ENCODE measurements around the gene USP30. TPM values are rescaled to one million over a fixed set of nuclear protein-coding genes. Genes with fewer than 3 reads are reported as not detected.

USP30 gene
- total RNA-seq, 1 experiment from 2014 or later, result 12.4 TPM

- TF ChIP-seq EZH2 (IDR thresholded peaks at IDR 0.05; ENCODE audit: borderline replicate concordance, low read depth, low read length, poor library complexity, severe bottlenecking), result no peak
- TF ChIP-seq, protein P1, sequence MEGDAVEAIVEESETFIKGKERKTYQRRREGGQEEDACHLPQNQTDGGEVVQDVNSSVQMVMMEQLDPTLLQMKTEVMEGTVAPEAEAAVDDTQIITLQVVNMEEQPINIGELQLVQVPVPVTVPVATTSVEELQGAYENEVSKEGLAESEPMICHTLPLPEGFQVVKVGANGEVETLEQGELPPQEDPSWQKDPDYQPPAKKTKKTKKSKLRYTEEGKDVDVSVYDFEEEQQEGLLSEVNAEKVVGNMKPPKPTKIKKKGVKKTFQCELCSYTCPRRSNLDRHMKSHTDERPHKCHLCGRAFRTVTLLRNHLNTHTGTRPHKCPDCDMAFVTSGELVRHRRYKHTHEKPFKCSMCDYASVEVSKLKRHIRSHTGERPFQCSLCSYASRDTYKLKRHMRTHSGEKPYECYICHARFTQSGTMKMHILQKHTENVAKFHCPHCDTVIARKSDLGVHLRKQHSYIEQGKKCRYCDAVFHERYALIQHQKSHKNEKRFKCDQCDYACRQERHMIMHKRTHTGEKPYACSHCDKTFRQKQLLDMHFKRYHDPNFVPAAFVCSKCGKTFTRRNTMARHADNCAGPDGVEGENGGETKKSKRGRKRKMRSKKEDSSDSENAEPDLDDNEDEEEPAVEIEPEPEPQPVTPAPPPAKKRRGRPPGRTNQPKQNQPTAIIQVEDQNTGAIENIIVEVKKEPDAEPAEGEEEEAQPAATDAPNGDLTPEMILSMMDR (conservative IDR thresholded peaks at IDR 0.05; ENCODE audit: low read depth, low read length), result no peak
- H3K27me3 ChIP-seq (replicated peaks; ENCODE audit: insufficient read depth, low read depth, low read length, poor library complexity), result no peaks in the 10 kb centered on the region
- BruUV-seq (replicated peaks), result no TSS peak
- H3K36me3 ChIP-seq (ENCODE audit: insufficient read depth, low read length, poor library complexity, severe bottlenecking), result no peaks in the 10 kb centered on the region
- DNase-seq (ENCODE audit: low spot score), result no peak
- POLR2A ChIA-PET (ENCODE audit: low non-redundant PET), result no interaction called here
- CTCF ChIA-PET, result no interaction called here
- peaks cover 7% of the 10 kb centered on the region for H3K4me1 ChIP-seq (ENCODE audit: insufficient read depth, low read length, poor library complexity, severe bottlenecking)
- H3K4me3 ChIP-seq (ENCODE audit: low read depth, low read length, poor library complexity, severe bottlenecking), result no peak overlapping the region
- intact Hi-C loops (cut with micrococcal nuclease; ENCODE audit: unreplicated experiment), result no loop called here
- H3K27ac ChIP-seq (ENCODE audit: low read depth, low read length, poor library complexity, severe bottlenecking), result no peak overlapping the region
- no peaks in the 10 kb centered on the region for H3K9me3 ChIP-seq (ENCODE audit: low read depth, low read length, poor library complexity, severe bottlenecking)
Measured at GRCh38 chr12:109057376-109057775, 5.0 kb downstream of the USP30 start.

DNA sequence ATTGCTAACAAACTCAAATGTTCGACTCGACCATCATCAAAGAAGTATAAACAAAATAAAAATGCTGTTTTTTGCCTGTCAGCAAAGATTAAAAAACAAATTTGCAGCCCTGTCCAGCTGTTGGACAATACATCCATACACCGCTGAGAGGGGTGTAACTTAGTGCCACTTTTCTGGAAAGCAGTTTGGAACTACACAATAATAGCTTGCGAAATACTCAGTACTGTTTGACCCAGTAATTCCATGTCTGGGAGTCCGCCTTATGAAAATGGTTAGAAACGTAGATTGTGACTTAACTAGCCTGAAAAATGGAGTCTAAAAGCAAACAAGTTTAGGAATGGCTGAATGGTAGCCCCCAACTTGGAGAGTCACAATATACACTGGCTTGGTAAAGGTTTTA, 6.4 kb downstream of the USP30 start:
- Histone ChIP-seq H3K27me3 (replicated peaks; ENCODE audit: insufficient read depth, low read depth, low read length, poor library complexity) (no peaks in the 10 kb centered on the region), H3K36me3 (ENCODE audit: insufficient read depth, low read length, poor library complexity, severe bottlenecking) (no peaks in the 10 kb centered on the region), H3K4me1 (ENCODE audit: insufficient read depth, low read length, poor library complexity, severe bottlenecking) (peaks cover under 1% of the 10 kb centered on the region), H3K9me3 (ENCODE audit: low read depth, low read length, poor library complexity, severe bottlenecking) (no peaks in the 10 kb centered on the region), H3K27ac (ENCODE audit: low read depth, low read length, poor library complexity, severe bottlenecking) (no peak overlapping the region), H3K4me3 (ENCODE audit: low read depth, low read length, poor library complexity, severe bottlenecking) (no peak overlapping the region)
- TF ChIP-seq, protein P1 (conservative IDR thresholded peaks at IDR 0.05; ENCODE audit: low read depth, low read length), result no peak
- no peak for TF ChIP-seq EZH2 (IDR thresholded peaks at IDR 0.05; ENCODE audit: borderline replicate concordance, low read depth, low read length, poor library complexity, severe bottlenecking)
- ChIA-PET CTCF (interaction anchor here (0.7 kb wide), 1 partner anchor 69 kb away, joined by 7 read pairs; no protein-coding TSS in a partner anchor), POLR2A (ENCODE audit: low non-redundant PET) (no interaction called here)
- BruUV-seq (replicated peaks), result no TSS peak
- DNase-seq (ENCODE audit: low spot score), result no peak
- intact Hi-C loops (cut with micrococcal nuclease; ENCODE audit: unreplicated experiment), result no loop called here

- H3K36me3 ChIP-seq (ENCODE audit: insufficient read depth, low read length, poor library complexity, severe bottlenecking), result no peaks in the 10 kb centered on the region
- no TSS peak for BruUV-seq (replicated peaks)
- no peak for DNase-seq (ENCODE audit: low spot score)
- ChIA-PET POLR2A (ENCODE audit: low non-redundant PET) (interaction anchor here (0.9 kb wide), 1 partner anchor 490 kb away, joined by 30 read pairs; no protein-coding TSS in a partner anchor), CTCF (no interaction called here)
- no peaks in the 10 kb centered on the region for H3K27me3 ChIP-seq (replicated peaks; ENCODE audit: insufficient read depth, low read depth, low read length, poor library complexity)
- no peaks in the 10 kb centered on the region for H3K9me3 ChIP-seq (ENCODE audit: low read depth, low read length, poor library complexity, severe bottlenecking)
- intact Hi-C loops (cut with micrococcal nuclease; ENCODE audit: unreplicated experiment), result no loop called here
- no peak overlapping the region for H3K27ac ChIP-seq (ENCODE audit: low read depth, low read length, poor library complexity, severe bottlenecking)
- TF ChIP-seq, protein P1 (conservative IDR thresholded peaks at IDR 0.05; ENCODE audit: low read depth, low read length), result no peak
- TF ChIP-seq EZH2 (IDR thresholded peaks at IDR 0.05; ENCODE audit: borderline replicate concordance, low read depth, low read length, poor library complexity, severe bottlenecking), result no peak
- no peak overlapping the region for H3K4me3 ChIP-seq (ENCODE audit: low read depth, low read length, poor library complexity, severe bottlenecking)
- no peaks in the 10 kb centered on the region for H3K4me1 ChIP-seq (ENCODE audit: insufficient read depth, low read length, poor library complexity, severe bottlenecking)
Measured at GRCh38 chr12:109064143-109064542, 11.8 kb downstream of the USP30 start.

Data from A673 (cell line).